Measurements from ENCODE around the gene TMEM128. TPM values are rescaled to one million over a fixed set of nuclear protein-coding genes. Genes with fewer than 3 reads are reported as not detected.

The TMEM128 gene
- total and polyA plus RNA-seq, 2 of the 13 experiments (the other 11 are each of a cell fraction or from before 2014, with no cell fraction given), result 19.4 to 27.9 TPM

- CTCF ChIA-PET (ENCODE audit: low intra/inter-chr PET ratio, low total read pairs), result no interaction called here
- FAIRE-seq (no peak), DNase-seq (ENCODE audit: low spot score) (no peak), ATAC-seq (no peak)
- BruUV-seq (replicated peaks), result no TSS peak
- TF ChIP-seq ZNF777 (CRISPR knock-in tag; IDR thresholded peaks at IDR 0.05), result no peak
- TF ChIP-seq ZNF503 (CRISPR knock-in tag; IDR thresholded peaks at IDR 0.05), result no peak
- TF ChIP-seq AGO2 (optimal IDR thresholded peaks at IDR 0.05; ENCODE audit: low read depth, low read length), result peak; percentile 56
- TF ChIP-seq ZBED4 (CRISPR knock-in tag; IDR thresholded peaks at IDR 0.05; ENCODE audit: borderline replicate concordance), result no peak
- no peak for TF ChIP-seq ZNF7 (CRISPR knock-in tag; IDR thresholded peaks at IDR 0.05)
- H4K20me1 ChIP-seq (ENCODE audit: insufficient read depth, low read length), result no peaks in the 10 kb centered on the region
- whole genome bisulfite sequencing (ENCODE audit: low lambda C conversion rate), result 97% methylated on average over 11 of the region's 11 CpGs
- no peak overlapping the region for H3K27ac ChIP-seq (ENCODE audit: extremely low read length, insufficient read depth, low read length)
- no peak overlapping the region for H2AFZ ChIP-seq (ENCODE audit: low read length)
- no peak overlapping the region for H3K4me2 ChIP-seq (ENCODE audit: low read depth, low read length)
- H3K36me3 ChIP-seq (replicated peaks in 1 of 2; ENCODE audit: control insufficient read depth in 1 of 2, insufficient read depth in 2 of 2, low read length in 2 of 2), result peaks cover 26 to 53% of the 10 kb centered on the region in 2 experiments; a peak in 4 of 5 replicates
- POLR2A ChIA-PET, result no interaction called here
- no peaks in the 10 kb centered on the region for H3K9me3 ChIP-seq (ENCODE audit: low read length)
- no peaks in the 10 kb centered on the region for H3K79me2 ChIP-seq (ENCODE audit: insufficient read depth, low read length)
- no peaks in the 10 kb centered on the region for H3K4me1 ChIP-seq (ENCODE audit: insufficient read depth, low read length)
- no peak overlapping the region for H3K9ac ChIP-seq (ENCODE audit: insufficient read depth, low read depth, low read length)
- no peaks in the 10 kb centered on the region for H3K27me3 ChIP-seq (ENCODE audit: control insufficient read depth in 1 of 2, insufficient read depth in 2 of 2, low read length in 2 of 2)
- H3K4me3 ChIP-seq (replicated peaks in 1 of 3; ENCODE audit: insufficient read depth in 1 of 3, low read depth in 2 of 3, low read length in 3 of 3), result no peak overlapping the region
- in situ Hi-C loops (cut with HindIII; ENCODE audit: extremely low pct_ligation_motif_present, low pct_unique_long_range_greater_than_20kb) (no loop called here), intact Hi-C loops (cut with micrococcal nuclease; ENCODE audit: unreplicated experiment) (no loop called here)
Measured at GRCh38 chr4:4269331-4269731, 21.3 kb upstream of the TMEM128 start.

Measured in HepG2 (cell line).